NCI-H1930 (cell line): ENCODE data around the gene EDC3.
A peak's percentile ranks its signal among the peaks of the same experiment; 100 is the strongest.

ENCODE experiments used
- DNase-seq, 2 experiments: peaks; one replicate each; lab custom pipeline; 2025; lab: John Stamatoyannopoulos, UW

Gene EDC3

DNA sequence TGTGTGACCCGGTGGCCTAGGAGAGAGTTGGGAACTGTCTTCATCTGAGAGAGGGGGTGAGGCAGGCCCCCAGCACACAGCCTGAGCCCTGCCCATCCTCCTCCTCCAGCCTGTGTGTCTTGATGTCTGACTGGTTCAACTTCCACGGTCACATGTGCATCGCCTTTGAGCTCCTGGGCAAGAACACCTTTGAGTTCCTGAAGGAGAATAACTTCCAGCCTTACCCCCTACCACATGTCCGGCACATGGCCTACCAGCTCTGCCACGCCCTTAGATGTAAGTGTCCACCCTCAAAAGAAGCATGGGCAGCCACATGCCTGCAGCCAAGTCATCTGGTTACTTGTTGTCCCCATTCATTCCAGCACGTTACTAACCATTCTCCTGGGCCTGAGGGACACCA is 70.1 kb downstream of the EDC3 start:
- no peak for DNase-seq

DNA sequence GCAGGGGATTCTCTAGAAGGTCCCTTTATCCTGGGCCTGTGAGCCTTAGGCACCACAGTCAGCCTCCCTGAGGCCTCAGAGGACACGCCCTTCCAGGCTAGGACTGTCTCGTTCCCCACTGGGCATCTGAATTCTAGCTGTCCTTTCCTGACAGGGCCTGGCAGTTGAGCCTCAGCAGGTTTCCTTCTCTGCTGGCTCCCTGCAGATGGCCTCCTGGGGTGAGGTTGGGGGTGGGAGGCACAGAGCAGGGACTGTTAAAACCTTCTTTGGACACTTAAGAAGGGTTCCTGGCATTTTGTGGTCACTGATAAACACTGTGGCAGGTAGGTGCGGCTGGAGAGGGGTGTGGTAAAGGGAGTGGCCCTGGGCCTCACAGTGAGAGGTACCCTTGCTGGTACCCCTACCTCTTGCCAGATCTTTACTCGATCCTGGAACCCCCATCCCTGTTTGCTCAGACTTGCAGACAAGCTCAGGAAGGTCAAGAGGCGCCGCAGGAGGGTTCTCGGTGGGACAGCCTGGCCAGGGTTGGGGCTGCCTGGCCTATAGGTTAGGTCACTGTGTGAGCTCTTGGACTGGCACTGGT is 71.7 kb downstream of the EDC3 start:
- DNase-seq, result no peak

DNA sequence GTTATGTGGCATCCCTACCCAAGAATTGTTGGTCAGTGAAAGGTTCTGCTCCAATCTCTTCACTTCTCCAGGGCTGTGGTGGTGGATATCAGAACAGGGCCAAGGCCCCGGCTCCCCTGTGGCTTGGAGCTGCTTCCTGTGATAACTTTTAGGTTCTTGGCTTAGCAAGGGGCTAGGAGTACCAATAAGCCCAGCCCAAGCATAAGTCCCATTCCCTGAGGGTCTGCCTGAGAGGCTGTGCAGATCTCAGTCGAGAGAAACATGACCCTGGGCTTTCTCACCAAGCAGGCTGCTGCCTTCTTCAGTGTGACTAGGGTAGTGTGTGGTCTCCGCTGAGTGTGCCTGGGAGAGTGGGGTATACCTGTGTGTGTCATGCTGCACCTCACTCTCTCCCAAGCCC is 73.1 kb downstream of the EDC3 start:
- no peak for DNase-seq

DNA sequence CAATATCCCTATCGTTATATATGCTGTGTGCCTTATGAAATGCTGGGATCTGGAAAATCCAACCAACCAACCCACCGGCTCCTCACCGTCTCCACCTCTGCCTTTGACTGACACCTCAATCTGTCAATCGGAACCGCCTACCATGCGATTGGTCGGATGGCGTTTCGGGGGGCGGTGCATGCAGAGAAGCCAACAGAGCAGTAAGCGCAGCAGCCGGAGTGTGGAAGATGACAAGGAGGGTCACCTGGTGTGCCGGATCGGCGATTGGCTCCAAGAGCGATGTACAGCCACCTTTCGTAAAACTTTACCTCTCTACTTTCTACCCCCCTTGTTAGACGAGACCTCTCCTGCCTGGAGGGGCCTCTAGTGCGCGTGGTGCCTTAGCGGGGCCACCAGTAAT is 73.9 kb downstream of the EDC3 start:
- no peak for DNase-seq

DNA sequence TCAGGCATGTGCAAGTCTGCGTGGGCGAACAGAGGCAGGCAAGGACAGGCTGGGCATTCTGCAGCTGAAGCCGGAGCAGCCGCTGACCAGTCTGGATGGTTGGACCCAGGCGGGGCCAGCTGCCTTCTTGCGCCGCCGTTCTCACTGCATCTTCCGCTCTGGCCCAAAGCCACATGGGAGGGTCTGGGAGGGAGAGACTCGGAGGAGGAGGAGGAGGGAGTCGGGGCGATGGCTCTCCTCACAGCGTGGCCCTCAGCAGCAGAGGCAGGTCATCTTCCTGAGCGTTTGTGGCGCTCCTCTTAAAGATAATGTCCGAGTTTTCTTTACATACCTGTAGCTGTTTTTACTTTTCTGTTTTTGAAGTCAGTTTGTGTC is 74.3 kb downstream of the EDC3 start:
- no peak for DNase-seq

DNA sequence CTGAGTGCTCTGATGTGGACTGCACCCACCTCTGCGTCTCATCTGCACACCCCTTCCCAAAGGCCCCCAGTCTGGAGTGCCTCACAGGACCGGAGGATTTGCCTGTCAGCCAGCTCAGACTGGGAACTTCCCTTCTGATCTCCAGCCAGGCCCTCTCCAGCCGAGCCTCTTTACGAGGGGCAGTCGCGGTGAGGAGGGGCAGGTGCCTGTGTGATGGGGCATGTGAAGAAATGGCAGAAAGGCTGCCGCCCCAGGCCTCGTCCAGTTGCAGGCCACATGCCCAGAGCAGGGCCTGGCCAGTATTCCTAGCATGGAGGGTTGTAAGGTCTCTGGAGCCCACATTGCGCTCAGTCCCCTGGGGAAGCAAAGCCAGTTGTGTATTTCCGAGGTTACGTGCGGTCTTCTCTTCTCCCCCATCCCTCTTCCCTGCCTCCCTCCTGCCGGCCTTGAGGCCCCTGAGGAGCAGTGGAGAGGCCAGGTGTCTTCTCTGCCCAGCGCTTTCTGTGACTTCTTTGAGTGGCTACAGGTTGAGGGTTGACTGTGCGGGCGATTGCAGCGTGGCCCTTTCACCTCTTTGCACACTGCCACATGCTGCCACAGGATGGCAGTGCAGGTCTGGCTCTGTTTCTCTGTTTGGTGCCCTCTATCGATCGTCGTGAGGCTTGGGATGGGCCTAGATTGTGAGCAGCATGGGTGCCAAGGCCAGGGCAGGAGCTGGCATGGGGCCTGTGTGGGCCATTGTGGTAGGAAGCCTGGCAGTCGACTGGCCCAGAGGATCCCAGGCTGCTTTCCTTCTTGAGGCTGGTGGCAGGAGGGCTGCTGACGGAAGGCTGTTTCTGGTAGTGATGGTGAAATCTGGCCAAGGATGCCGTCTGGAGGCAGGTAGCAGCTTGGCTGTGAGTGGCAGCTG is 74.9 kb downstream of the EDC3 start:
- DNase-seq, result peak; percentile 17 to 70

DNA sequence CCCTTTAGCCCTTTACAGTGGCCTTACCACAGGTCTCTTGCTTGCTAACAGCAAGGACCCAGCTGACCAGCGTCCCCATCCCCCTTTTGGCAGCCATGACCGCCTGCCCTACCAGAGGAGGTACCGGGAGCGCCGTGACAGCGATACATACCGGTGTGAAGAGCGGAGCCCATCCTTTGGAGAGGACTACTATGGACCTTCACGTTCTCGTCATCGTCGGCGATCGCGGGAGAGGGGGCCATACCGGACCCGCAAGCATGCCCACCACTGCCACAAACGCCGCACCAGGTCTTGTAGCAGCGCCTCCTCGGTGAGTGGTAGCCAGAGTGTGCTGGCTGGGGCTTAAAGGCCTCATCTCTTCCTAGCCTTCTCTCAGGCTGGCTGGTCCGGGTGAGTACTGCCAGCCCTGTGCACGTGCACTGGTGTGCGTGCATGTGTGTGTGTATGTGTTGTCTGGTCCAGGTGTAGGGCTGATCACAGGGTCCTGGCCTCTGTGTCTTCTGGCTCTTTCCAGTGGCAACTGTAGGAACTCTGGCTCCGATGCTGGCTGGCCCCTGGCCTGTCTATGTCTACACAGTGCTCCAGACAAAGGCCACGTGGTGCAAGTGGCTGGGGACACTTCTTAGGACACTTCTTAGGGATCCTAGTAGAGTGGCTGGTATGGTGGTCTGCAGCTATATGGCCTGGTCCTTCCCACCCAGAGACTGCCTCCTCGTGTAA is 75.7 kb downstream of the EDC3 start:
- no peak for DNase-seq

DNA sequence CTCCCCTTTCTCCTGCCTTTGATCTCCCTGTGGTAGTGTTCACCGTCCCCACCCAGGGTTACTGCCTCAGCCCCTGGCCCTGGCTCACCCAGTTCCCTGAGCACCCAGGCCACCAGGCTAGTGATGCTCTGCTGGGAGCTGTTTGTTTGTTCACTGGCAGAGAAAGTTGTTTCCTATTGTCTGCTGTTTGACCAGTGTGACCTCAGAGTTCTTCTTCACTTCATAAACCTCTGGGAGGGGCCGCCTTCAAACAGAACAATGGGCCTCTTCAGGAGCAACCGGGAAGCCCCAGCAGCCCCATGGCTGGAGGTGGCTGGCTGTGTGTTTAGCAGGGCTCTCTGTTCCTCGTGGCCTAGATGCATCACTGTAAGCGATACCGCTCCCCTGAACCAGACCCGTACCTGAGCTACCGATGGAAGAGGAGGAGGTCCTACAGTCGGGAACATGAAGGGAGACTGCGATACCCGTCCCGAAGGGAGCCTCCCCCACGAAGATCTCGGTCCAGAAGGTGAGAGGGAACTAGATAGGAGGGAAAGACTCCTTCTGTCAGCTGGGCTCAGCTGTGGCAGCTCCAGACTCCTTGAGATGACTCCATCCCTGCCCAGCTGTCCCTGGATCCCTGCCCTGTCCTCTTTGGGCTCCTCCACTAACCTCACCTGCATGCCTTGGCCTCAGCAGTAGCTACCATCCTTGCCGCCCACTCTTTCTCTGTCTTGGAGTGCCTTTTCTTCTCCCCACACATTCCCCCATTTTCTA is 76.8 kb downstream of the EDC3 start:
- DNase-seq, result no peak

DNA sequence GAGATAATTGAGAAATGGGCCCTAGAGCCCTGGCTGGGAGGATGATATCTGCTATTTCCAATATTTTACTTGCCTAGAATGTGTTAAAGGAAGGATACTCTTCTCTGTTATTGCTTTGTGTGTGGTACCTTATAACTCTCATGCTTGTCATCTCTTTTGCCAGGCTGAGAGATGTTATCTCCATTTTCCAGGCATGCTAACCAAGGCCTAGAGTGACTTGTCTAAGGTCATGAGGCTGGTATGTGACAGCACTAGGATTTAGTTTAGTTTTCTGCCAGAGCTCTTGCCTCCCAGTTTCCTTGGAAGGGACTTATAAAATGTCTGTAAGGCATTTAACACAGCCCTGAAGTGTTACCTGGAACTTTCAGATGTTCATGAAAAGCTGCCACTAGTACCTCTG is 78.8 kb downstream of the EDC3 start:
- DNase-seq, result no peak

DNA sequence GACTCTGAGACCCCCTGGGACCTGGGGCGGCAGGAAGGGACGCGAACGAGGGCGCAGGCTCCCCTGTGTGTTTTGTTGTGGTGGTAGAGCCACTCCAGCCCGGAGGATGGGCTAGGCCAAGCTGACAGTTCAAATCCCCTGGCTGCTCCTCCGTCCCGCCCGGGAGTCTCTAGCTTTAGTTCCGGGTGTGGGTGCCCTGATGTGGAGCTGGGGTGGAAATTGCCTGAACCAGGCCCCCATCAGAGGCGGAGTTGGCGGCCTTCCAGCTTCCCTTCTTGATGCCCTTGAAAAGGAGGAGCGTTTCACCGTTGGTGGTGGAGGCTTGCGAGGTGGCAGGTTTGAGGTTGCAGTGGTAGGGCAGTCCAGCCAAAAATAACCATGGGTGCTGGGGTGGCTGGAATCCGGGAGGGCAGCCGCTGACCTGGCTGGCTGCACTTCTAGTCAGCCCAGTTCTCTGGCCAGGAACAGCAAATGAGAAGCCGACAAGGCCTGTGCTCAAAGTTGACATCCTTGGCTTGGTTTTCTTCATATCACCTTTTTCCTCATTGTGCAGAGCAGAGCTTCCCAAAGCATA is 79.4 kb downstream of the EDC3 start:
- DNase-seq, result no peak

DNA sequence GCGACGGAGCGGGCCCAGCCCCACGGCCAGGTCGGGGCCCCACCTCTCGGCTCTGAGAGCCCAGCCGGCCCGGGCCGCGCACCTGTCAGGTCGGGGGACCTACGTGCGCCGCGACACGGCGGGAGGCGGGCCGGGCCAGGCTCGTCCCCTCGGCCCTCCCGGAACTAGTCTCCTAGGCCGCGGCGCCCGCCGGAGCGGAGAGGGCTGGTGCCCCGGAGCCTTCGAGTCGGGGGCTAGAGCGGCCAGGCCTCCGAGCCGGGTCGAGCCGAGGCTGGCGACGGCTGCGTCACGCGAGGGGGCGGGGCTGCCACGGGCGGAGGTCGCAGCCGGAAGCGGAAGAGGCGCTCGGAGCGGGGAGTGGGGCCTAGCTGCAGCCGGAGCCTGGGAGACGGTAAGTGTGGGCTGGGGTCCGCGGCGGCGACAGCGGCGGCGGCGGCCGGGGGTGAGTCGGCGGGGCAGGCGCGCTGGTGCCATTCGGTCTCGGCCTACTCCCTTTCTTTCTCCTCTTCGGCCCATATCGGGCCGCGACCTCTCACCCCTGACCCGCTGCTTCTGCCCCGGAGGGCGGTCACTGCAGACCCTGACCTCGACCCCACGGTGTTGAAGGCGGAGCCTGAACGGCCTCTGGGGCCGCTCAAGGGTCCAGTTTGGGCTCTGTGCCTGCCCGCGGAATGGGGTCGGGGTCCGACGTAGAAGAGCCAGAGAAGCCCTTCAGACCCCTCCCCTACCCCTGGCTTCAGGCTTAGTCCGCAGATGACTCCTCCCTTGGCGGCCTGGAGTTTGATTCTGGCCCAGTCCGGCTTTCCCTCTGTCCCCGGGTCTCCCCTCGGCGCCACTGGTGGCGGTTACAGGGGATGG is 80.1 kb downstream of the EDC3 start, which contains the start of gene CLK3:
TSS of gene CLK3 (plus strand) at position 329 of the 858 bp plus-strand sequence. CDS start 3,361 bp downstream, outside the sequence.
- peak; percentile 91 to 97 for DNase-seq

DNA sequence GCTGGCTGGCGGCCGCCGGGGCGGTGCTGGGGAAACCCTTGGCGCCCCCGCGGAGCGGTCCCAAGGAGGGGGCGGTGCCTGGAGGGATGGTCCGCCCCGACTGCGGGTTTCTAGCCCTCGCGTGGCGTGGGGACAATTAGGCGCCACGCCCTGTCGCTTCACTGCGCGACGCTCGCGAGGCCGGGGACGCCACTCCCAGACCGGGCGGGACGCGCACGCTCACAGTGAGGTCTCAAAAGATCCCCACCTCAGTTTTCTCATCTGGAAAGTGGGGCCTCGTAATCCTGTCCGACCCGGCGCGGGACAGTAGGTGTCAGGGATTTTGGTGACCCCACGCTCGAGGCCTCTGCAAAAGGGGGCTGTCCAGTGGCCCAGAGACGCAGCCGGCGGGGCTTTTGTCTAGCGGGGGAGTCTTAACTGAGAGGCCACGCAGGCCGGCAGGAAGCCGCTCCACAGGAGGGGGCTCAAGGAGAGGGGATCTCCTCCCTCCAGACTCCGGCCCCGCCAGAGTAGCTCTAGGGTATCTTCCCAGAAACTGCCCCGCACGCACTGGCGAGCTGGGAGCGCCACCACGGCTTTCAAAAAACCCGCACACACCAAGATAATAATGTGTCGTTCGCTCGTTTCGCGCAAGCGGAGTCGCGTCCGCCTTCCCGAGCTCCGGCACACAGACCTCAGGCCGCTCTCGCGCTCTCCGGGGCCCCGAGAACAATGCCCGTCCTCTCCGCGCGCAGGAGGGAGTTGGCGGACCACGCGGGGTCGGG is 80.9 kb downstream of the EDC3 start:
- peak; percentile 52 to 79 for DNase-seq

DNA sequence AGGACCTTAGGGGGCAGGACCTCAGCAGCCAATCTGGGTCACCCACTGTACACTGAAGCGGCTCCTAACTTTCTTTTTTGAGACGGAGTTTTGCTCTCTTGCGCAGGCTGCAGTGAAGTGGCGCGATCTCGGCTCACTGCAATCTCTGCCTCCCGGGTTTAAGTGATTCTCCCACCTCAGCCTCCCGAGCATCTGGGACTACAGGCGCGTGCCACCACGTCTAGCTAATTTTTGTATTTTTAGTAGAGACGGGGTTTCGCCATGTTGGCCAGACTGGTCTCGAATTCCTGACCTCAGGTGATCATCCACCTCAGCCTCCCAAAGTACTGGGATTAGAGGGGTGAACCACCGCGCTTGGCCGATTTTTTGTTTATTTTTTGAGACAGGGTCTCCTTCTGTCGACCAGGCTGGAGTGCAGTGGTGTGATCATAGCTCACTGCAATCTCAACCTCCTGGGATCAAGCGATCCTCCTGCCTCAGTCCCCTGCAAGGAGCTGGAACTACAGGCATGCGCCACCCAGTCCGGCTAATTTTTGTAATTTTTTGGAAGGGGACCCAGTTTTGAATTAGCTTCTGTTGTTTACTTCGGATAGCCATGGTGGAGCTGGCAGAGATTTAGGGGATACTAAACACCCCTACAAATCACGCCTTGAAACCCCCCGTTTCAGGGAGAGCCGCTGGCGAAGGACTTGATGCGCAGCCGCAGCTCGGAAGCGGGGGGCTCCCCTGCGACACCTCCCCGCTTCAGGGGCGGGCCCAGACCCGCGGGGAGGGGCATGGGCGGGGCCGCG is 81.7 kb downstream of the EDC3 start:
- DNase-seq, result no peak

DNA sequence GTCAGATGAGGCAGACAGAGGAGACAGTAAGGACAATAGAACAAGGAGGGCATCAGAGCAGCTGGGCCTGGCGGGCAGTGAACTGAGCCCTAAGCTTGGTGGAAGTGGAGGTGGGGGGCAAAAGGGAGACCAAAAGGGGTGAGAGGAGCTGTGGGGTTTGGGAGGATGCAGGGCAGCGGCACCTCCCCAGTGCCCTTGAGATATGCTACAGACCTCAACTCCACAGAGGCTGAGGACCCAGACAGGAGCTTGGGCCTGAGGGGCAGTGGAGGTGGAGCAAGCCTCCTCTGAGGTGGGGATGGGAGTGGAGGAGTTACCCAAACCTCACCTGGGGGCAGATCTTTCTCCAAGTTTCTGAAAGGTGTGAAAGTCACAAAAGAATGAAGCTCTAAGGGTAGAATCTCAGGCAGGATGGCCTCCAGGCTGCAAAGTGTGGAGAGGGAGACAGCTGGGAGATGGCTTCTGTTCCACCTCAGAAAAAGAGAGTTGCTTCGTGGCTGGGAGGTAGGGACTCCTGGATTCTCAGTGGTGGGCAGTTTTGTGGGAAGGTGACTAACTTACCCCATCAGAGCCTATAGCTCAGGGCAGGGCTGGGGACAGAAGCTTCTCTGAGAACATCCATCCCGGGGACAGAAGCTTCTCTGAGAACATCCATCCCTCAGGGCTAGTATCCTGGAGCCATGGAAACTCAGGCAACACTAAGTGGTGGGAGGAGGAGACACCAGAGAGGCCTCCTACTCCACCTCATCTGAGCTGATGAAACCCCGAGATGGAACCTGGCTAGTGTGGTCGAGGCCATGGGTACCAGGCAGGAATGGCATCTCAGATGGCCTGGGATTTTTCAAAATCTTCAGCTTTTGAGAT is 82.5 kb downstream of the EDC3 start:
- DNase-seq, result no peak

DNA sequence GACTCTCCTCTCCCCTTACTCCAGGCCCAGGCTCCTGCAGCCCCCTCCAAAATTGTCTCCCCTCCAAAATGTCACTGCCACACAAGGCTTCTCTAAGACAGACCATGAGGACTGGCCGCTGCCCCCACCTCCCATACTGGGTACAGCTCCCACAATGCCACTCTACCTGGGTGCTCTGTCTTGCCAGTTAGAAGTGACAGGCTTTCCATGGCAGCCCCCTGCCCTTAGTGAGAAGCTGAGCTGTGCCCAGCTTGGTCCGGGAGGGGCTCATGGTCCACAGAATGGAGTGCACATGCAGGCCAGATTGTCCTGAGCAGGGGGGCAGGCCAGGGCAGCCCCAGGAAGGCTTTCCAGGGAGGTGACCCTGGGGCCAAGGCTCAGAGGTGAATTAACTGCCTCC is 83.1 kb downstream of the EDC3 start:
- no peak for DNase-seq

DNA sequence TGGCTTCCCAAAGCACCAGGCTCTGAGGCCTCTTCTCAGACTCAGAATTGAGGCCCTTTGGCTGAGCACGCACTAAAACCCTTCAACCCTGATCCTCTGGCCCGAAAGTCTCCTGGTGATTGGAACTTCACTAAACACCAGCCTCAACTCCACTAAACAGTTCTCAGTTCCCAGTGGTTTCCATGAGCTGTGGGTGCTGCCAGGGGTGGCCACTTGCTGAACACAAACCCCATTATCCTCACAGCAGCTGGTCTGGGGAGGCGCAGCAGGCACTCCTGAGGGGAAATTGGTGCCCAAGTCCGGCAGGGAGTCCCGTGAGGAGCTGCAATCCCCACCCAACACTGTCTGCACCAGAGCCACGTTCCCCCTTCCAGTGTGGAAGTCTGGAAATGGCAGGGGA is 84.0 kb downstream of the EDC3 start:
- no peak for DNase-seq

DNA sequence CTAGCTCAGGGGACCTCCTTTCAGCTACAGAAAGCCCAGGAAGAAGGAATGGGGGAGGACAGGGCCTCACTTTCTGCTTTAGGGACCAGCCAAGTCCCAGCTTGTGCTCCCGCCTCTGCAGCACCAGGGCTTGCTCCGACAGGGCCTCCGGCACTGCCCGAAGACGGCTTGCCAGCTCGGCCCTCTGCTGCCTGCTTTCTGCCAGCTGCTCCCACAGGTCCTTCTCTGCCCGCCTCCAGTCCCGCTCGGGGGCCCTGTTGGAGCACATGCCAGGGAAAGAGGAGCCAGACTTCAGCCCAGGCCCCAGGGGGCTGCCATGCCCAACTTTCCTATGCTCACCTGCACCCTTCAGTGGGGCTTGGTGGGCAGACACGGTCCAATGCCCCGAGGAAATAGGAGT is 84.5 kb downstream of the EDC3 start:
- DNase-seq, result no peak

DNA sequence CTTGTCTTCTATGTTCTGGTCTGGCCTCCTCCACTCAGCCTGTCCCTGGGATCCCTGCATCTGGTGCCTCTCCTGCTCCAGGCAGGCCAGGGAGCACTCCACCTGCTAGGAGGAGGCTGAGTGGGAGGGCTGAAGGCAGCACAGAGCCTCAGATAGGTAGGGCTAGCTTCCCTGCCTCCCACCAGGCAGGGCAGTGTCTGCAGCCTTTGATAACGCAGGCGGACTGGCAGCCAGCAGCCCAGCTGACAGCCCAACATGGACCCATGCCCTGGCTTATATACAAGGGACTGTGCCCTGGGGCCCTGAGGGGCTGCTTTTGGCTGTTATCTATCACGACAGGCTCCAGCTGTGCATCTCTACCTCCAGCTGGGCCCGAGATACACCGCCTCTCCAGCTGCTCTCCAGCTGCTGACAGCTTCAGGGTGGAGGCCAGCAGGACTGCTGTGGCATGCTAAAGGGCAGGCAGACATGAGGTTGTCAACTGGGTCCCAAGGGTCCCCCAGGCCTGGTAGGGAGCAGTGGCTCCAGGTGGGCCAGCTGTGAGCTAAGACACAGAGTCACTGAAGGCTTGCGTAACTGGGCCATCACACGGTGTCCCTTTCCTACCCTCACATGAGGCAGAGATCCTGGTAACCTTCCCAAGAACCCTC is 85.4 kb downstream of the EDC3 start:
- no peak for DNase-seq
